Erythroblast (primary cell): ENCODE data around the gene TSSK6.

ENCODE experiments used
- GATA1 ChIP-seq: IDR thresholded peaks from 2 replicates; pipeline ENCODE4 v1.6.1; 2011; ENCODE audit warnings: low read depth, mild to moderate bottlenecking, control low read depth, low read length, moderate library complexity
- POLR2A ChIP-seq: IDR thresholded peaks from 2 replicates; pipeline ENCODE4 v1.6.1; 2011; ENCODE audit warnings: mild to moderate bottlenecking, low read length

GRCh38 chr19:19539698-19540063, 24.3 kb upstream of the TSSK6 start:
- no peak for TF ChIP-seq POLR2A
- TF ChIP-seq GATA1, result no peak
